ENCODE results near the gene SLIT1.

Gene SLIT1

GRCh38 chr10:97062456-97062855, 123.3 kb downstream of the SLIT1 start:
- no peak for DNase-seq (ENCODE audit: low read depth)

DNA sequence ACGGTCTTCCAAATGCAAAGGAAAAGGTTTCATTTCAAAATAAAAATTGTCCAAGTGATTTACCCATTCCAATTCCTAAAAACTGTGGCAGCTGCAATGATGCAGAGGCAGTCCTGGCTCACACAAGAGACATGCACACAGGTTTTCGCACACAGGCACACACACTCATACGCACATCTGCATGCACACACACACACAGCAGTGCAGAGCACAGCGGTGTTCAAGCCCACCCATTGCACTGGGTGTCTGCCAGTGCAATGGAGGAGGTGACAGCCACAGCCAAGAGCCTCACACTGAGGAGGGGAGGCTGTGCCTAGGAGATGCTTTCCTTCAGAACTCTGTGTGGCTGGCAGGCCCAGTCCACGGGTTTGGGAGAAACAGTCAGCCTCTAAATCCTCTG, 123.7 kb downstream of the SLIT1 start:
- DNase-seq (ENCODE audit: low read depth), result no peak

GRCh38 chr10:97061423-97061822, 124.3 kb downstream of the SLIT1 start:
- DNase-seq (ENCODE audit: low read depth), result no peak

GRCh38 chr10:97060441-97061084, 125.2 kb downstream of the SLIT1 start:
- no peak for DNase-seq (ENCODE audit: low read depth)

- no peak for DNase-seq (ENCODE audit: low read depth)
These were observed 125.9 kb downstream of the SLIT1 start for GRCh38 chr10:97059872-97060205.

GRCh38 chr10:97059006-97059871, 126.5 kb downstream of the SLIT1 start:
- DNase-seq (ENCODE audit: low read depth), result no peak

GRCh38 chr10:97058521-97058920, 127.2 kb downstream of the SLIT1 start:
- DNase-seq (ENCODE audit: low read depth), result no peak

GRCh38 chr10:97057491-97058235, 128.1 kb downstream of the SLIT1 start:
- no peak for DNase-seq (ENCODE audit: low read depth)

- DNase-seq (ENCODE audit: low read depth), result no peak
These were observed 129.6 kb downstream of the SLIT1 start for GRCh38 chr10:97056003-97056630.

DNA sequence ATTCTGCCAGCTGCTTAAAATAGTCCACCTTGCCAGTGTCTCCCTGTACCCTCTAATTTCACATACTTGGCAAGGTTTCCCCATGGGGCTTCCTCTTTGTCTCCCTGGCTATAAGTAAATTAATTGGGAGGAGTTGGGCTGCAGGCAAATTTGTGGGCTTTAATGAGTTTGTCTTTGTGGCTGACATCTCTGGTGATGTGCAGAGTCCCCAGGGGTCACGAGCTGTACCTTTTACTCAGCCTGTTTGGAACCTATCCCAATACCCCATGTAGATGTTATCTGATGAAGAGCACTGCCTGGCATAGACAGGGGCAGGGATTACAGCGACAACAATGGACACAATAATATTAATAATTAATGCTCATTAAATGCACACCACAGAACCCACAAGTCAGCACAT, 132.5 kb downstream of the SLIT1 start:
- no peak for DNase-seq (ENCODE audit: low read depth)

DNA sequence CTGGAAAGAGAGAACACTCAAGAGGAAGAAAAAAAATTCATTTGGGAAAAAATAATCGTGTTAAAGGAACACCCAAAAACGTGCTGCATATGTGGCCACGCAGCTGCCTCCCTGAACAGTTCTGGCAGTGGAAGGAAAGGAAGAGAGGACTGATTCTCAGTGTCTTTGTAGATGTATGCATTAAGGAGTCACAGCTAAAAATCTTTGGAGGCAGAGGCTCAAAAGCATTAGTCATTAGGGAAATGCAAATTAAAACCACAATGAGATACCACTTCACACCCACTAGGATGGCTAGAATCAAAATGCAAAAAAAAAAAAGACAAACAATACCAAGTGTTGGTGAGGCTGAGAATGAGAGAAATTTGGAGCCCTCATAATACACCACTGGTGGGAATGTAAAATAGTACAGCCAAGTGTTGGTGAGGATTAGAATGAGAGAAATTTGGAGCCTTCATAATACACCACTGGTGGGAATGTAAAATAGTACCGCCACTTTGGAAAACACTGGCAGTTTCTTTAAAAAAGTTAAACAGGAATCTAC, 134.7 kb downstream of the SLIT1 start:
- no peak for DNase-seq (ENCODE audit: low read depth)

GRCh38 chr10:97050205-97050745, 135.5 kb downstream of the SLIT1 start:
- DNase-seq (ENCODE audit: low read depth), result no peak

DNA sequence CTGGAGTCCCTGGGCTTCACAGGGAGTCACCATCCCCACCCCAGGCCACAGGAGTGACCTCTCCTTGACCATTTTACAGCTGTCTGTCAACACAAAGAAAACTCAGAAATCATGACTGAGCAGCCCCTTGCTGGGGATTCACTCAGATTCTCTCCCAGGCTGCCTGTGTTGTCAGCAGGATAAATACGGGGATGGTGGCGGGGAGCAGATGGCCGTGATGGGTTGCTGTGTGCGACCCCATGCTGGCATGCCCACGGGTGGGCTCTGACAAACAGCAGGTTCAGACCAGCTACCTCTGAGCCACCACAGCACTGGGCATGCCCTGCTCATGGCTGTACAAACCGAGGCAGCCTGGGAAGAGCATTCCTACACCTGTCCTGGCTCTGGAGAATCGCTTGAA, 136.1 kb downstream of the SLIT1 start:
- DNase-seq (ENCODE audit: low read depth), result no peak

GRCh38 chr10:97048649-97049427, 136.9 kb downstream of the SLIT1 start:
- no peak for DNase-seq (ENCODE audit: low read depth)

GRCh38 chr10:97047788-97048187, 138.0 kb downstream of the SLIT1 start:
- DNase-seq (ENCODE audit: low read depth), result no peak

- DNase-seq (ENCODE audit: low read depth), result no peak
These were observed 138.5 kb downstream of the SLIT1 start for GRCh38 chr10:97047083-97047736.

- DNase-seq (ENCODE audit: low read depth), result no peak
These were observed 139.2 kb downstream of the SLIT1 start for GRCh38 chr10:97046456-97047082.

DNA sequence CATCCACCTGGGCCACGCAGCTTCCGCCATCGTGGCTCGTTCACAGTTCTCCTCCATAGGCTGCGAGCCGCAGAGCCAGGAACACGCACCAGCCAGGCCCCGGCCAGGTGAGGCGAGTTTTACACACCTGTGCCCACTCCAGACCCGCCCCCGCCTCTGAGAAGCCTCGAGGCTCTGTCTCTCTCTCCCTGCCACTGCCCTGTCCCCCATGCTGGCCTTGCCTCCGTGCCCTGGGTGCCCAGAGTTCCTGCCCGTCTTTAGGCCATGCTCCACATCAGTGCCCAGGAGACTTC, 142.2 kb downstream of the SLIT1 start:
- DNase-seq (ENCODE audit: low read depth), result no peak

GRCh38 chr10:97042716-97043562, 142.8 kb downstream of the SLIT1 start:
- no peak for DNase-seq (ENCODE audit: low read depth)
